Heart left ventricle (tissue), 16 donors: ENCODE results near the gene TRERF1. TPM values are rescaled to one million over a fixed set of nuclear protein-coding genes. Genes with fewer than 3 reads are reported as not detected.

Experiments
- ATAC-seq, 4 donors: fragments of 200-7000 bp; cut with Tn5 transposase; one replicate each; pipeline ENCODE4 v1.9.1; 2020 to 2022; ENCODE audit warnings: moderate library complexity in 4 of 4, mild to moderate bottlenecking in 3 of 4, moderate number of reproducible peaks in 1 of 4
- DNase-seq, 5 donors: peaks; one replicate each; pipeline ENCODE4 v3.0.0-alpha.2; 2020
- H3K27ac ChIP-seq, 12 donors: fragments of 200-600 bp; sonication (generic) in 4 of 12; one replicate each; pipeline versions ENCODE4 v1.5.0 to v1.8.0; 2016 to 2022; ENCODE audit warnings: mild to moderate bottlenecking in 2 of 12
- H3K27me3 ChIP-seq, 9 donors: fragments of 200-600 bp; sonication (generic) in 2 of 9; one replicate each; pipeline versions ENCODE4 v1.5.1 to v1.8.0; 2016 to 2022; ENCODE audit warnings: mild to moderate bottlenecking in 3 of 9
- H3K36me3 ChIP-seq, 9 donors: fragments of 200-600 bp; sonication (generic) in 2 of 9; one replicate each; pipeline versions ENCODE4 v1.5.0 to v1.8.0; 2018 to 2022; ENCODE audit warnings: mild to moderate bottlenecking in 2 of 9
- H3K4me1 ChIP-seq, 12 donors: fragments of 200-600 bp; sonication (generic) in 4 of 12; one replicate each; pipeline versions ENCODE4 v1.5.0 to v1.8.0; 2016 to 2022; ENCODE audit warnings: mild to moderate bottlenecking in 3 of 12
- H3K4me3 ChIP-seq, 12 donors: fragments of 200-600 bp; sonication (generic) in 4 of 12; one replicate each; pipeline versions ENCODE4 v1.5.0 to v1.8.0; 2017 to 2022; ENCODE audit warnings: mild to moderate bottlenecking in 9 of 12, moderate library complexity in 4 of 12
- H3K9me3 ChIP-seq, 12 donors: fragments of 200-600 bp; sonication (generic) in 4 of 12; one replicate each; pipeline versions ENCODE4 v1.5.0 to v1.8.0; 2016 to 2022; ENCODE audit warnings: mild to moderate bottlenecking in 1 of 12
- POLR2A ChIP-seq, 2 donors: fragments of 450-650 bp; IDR thresholded peaks; one replicate each; pipeline ENCODE4 v1.6.1; 2017; ENCODE audit warnings: antibody characterized with exemption in 2 of 2, mild to moderate bottlenecking in 2 of 2, moderate library complexity in 2 of 2
- WGBS, 4 donors: extraction: QIAGEN DNeasy Blood & Tissue Kit in 2 of 4; methylation state at CpG; one replicate each; pipeline versions ENCODE4 v1.1.5 to v1.1.7; 2013 to 2018; 5-methylcytosine and 5-hydroxymethylcytosine counted together
- intact Hi-C, 10 donors: fragments of 100-400 bp; cut with DNase I; formaldehyde crosslinking; loops; one replicate each; pipeline versions ENCODE4 v1.11.1 to v1.14.2; 2022
- long read RNA-seq, 3 donors: library from polyadenylated mRNA; unstranded; transcript quantifications; one replicate each; pipeline ENCODE4 v2.0.0, GENCODE V29; 2020 to 2021
- polyA plus RNA-seq, 2 donors: library from polyadenylated mRNA; stranded (reverse); fragments of 200-250 nt; gene quantifications; one replicate each; pipeline ENCODE4 v1.2.3, GENCODE V29; 2013
- total RNA-seq, 9 donors: library from RNA; depleted of rRNA in 2 of 9; stranded (reverse); fragments of >200 nt in 2 of 9; fragmentation: NEBNext Ultra II Directional in 3 of 9; extraction: Animal tissue kit (Norgen Biotek cat#: 25700) in 3 of 9; gene quantifications; one replicate each; pipeline versions ENCODE4 v1.1.0 to v1.2.4, GENCODE V29; 2016 to 2023
- TF ChIP-seq, protein P1 (sequence below), 12 donors: fragments of 200-600 bp; sonication (generic) in 4 of 12; IDR thresholded peaks; one replicate each; pipeline versions ENCODE4 v1.5.0 to v1.8.0; 2018 to 2022; ENCODE audit warnings: antibody characterized with exemption in 12 of 12, mild to moderate bottlenecking in 5 of 12
- donor health status: ischemic (EF 13 %, LVEDD 7.1; RV severe dilation, severe dysfunction).
- donor health status: healthy with polysubstance abuse.
- donor health status: DM: no; HTN: yes; CAD: no.
- donor health status: DM: no; HTN: no; CAD: no.
- donor health status: ischemic (EF 25% LVEDD 6.9; RV normal size, moderate dysfunction).
- donor health status: ischemic (EF 25% LVEDD 5.7; RV mildly dilated, moderate dysfunction).
- donor health status: healthy.
- donor health status: DM: yes; HTN: yes; CAD: no.
- donor health status: ischemic (EF 35%, LVEDD 5.7; RV mildly dilated, moderate dysfunction).
- donor health status: nonischemic (EF 11% LVEDD 7.7; RV severe dilation, severe dysfunction).
- donor health status: DM: yes; HTN: yes; CAD: no.
- donor health status: PGD.
- donor health status: ischemic (EF 29% LVEDD 5.4; RV normal size, mild dysfunction).
- donor health status: nonischemic (EF 23%, LVEDD 6.1; RV moderate dilation, normal function).

Gene TRERF1, protein sequence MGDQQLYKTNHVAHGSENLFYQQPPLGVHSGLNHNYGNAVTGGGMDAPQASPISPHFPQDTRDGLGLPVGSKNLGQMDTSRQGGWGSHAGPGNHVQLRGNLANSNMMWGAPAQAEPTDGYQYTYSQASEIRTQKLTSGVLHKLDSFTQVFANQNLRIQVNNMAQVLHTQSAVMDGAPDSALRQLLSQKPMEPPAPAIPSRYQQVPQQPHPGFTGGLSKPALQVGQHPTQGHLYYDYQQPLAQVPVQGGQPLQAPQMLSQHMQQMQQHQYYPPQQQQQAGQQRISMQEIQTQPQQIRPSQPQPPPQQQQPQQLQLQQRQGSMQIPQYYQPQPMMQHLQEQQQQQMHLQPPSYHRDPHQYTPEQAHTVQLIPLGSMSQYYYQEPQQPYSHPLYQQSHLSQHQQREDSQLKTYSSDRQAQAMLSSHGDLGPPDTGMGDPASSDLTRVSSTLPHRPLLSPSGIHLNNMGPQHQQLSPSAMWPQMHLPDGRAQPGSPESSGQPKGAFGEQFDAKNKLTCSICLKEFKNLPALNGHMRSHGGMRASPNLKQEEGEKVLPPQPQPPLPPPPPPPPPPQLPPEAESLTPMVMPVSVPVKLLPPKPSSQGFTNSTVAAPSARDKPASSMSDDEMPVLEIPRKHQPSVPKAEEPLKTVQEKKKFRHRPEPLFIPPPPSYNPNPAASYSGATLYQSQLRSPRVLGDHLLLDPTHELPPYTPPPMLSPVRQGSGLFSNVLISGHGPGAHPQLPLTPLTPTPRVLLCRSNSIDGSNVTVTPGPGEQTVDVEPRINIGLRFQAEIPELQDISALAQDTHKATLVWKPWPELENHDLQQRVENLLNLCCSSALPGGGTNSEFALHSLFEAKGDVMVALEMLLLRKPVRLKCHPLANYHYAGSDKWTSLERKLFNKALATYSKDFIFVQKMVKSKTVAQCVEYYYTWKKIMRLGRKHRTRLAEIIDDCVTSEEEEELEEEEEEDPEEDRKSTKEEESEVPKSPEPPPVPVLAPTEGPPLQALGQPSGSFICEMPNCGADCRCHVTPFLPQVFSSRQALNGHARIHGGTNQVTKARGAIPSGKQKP (N-terminal part only)
- 1 to 10 TPM in 8 of 9 donors, under 1 TPM in 1; 0.53 to 4.5 (median 1.7) TPM for total RNA-seq
- polyA plus RNA-seq = 1 to 10 TPM; 1.0 to 1.2 TPM
- long read RNA-seq, donor 1, partial matches to known transcripts = 2 of 3 reads
- long read RNA-seq, donor 1, other reads (novel, unspliced or antisense) = 1 of 3 reads
- long read RNA-seq, donor 2 = 0 reads
- long read RNA-seq, donor 3, partial matches to known transcripts = 0 of 2 reads
- long read RNA-seq, donor 3, other reads (novel, unspliced or antisense) = 2 of 2 reads

DNA sequence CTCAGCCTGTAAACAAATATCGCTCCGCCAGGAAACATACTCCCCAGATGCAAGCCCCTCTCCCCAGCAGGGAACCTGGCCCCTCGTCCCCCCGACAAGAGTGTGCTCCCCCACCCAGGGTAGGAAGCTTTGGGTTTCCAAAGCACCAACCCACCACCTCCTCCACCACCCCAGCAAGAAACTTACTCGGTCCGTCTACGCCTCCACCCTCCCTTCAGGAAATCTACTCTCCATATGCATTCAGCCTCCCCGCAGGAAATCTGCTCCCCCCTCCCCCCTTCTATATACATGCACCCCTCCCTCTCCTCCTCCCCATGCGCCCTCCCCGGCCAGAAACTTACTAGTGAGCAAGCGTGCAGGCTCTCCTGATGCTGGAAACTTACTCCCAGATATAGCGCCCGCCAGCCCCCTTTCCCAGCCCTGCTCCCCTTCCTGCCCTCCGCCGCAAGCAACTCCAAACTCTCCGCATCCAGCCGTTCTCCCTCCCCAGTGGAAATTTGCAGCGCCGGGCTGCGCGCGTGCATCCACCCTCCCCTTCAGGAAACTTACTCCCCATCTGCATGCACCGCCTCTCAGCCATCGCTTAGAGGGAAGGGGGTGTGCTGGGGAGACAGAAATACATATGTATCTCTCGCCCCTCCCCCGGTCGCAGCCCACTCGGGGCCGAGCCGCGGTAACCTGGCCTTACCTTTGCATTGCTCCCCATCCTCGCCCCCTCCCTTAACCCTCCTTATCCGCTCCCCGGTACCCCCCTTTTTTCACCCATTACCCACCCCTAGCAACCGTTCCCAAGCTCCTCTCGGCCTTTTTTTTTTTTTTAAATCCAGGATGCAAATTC, at the start of gene TRERF1:
TSS of gene TRERF1 (minus strand) at position 594 of the 838 bp plus-strand sequence. CDS start 182,336 bp downstream, outside the sequence.
- Histone ChIP-seq H3K27ac (peak within 1 kb of the TSS; percentile 69 to 95 (median 90)), H3K4me3 (peak within 1 kb of the TSS; percentile 62 to 98 (median 80)), H3K9me3 (no peaks in the 10 kb centered on the region), H3K27me3 (no peaks in the 10 kb centered on the region), H3K4me1 (peaks cover 0 to 52% (median 24%) of the 10 kb centered on the region in 12 donors), H3K36me3 (no peaks in the 10 kb centered on the region)
- peak; percentile 7 to 38 (median 20) for ATAC-seq
- 0 to 1% (median 1%) methylated on average over 36 of the region's 36 CpGs for WGBS, 4 donors
- TF ChIP-seq, protein P1, sequence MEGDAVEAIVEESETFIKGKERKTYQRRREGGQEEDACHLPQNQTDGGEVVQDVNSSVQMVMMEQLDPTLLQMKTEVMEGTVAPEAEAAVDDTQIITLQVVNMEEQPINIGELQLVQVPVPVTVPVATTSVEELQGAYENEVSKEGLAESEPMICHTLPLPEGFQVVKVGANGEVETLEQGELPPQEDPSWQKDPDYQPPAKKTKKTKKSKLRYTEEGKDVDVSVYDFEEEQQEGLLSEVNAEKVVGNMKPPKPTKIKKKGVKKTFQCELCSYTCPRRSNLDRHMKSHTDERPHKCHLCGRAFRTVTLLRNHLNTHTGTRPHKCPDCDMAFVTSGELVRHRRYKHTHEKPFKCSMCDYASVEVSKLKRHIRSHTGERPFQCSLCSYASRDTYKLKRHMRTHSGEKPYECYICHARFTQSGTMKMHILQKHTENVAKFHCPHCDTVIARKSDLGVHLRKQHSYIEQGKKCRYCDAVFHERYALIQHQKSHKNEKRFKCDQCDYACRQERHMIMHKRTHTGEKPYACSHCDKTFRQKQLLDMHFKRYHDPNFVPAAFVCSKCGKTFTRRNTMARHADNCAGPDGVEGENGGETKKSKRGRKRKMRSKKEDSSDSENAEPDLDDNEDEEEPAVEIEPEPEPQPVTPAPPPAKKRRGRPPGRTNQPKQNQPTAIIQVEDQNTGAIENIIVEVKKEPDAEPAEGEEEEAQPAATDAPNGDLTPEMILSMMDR (IDR thresholded peaks at IDR 0.05) = no peak
- intact Hi-C loops = loop anchor here in 6 of 10 donors (2.0 to 10.0 kb wide), 9 partner anchors 44 to 237 kb away; partner anchors contain the start of gene MRPS10 (in 2 of the 6)
- peak; percentile 52 to 73 (median 58) for DNase-seq

DNA sequence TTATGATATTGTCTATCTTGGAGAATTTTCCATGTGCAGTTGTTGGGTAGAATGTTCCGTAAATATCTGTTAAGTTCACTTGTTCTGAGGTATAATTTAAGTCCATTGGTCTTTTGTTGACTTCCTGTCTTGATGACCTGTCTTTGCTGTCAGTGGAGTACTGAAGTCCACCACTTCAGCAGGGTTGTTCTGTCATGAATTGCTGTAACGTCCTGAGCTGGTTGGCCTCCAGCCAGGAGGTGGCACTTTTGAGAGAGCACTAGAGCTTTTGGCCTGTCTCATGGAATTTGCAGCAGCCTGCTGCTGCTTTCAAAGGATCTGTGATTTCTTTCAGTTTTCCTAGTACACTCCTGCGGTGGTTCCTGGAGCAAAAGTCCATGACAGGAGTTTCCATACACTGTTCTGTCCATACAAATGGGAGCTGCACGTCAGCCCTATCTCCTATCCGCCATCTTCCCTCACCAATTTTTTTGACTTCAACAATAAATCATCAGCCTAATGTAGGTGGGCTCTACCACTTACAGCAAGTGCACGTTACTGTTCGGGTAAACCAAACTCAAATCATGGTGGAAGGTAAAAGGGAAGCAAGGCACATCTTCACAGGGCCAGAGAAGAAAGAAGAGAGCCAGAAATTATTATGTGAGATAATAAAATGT, 46.9 kb upstream of the TRERF1 start:
- no peaks in the 10 kb centered on the region for H3K36me3 ChIP-seq
- intact Hi-C loops = no loop called here
- H3K9me3 ChIP-seq = peaks cover 0 to 18% (median 0%) of the 10 kb centered on the region in 12 donors
- no peak overlapping the region for H3K4me3 ChIP-seq
- ATAC-seq (no peak), DNase-seq (peak in 1 of 5 donors; percentile 46)
- no peak overlapping the region for H3K27ac ChIP-seq
- no peaks in the 10 kb centered on the region for H3K4me1 ChIP-seq
- TF ChIP-seq, protein P1 (IDR thresholded peaks at IDR 0.05) = no peak
- TF ChIP-seq POLR2A (IDR thresholded peaks at IDR 0.05) = no peak
- WGBS, 4 donors = 72 to 75% (median 73%) methylated on average over 7 of the region's 7 CpGs
- no peaks in the 10 kb centered on the region for H3K27me3 ChIP-seq

DNA sequence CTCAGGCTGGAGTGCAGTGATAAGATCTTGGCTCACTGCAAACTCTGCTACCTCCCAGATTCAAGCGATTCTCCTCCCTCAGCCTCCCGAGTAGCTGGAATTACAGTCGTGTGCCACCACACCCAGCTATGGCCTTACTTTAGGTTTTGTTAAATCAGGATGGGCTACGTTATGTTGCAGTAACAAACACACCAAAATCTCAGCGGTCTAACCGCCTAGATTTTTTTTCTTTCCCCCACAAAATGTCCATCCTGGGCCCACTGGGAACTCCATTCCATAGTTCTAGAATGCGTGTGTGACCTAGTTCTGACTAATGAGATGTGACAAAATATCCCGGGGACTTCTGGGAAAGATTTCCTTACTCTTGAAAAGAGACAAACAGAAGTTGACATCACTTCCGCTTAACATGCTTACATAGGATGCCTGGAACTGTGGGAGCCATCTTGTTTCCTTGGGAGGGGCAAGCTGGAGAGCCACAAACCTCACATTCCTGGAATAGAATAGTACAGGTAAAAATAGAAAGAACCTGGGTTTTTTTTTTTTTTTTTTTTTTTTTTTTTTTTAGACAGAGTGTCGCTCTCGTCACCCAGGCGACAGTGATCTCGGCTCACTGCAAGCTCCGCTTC, 42.3 kb upstream of the TRERF1 start:
- Histone ChIP-seq H3K4me3 (no peak overlapping the region), H3K36me3 (no peaks in the 10 kb centered on the region), H3K4me1 (no peaks in the 10 kb centered on the region), H3K9me3 (peaks cover 0 to 18% (median 0%) of the 10 kb centered on the region in 12 donors), H3K27ac (no peak overlapping the region), H3K27me3 (no peaks in the 10 kb centered on the region)
- ATAC-seq (no peak), DNase-seq (no peak)
- WGBS, 4 donors = 90 to 93% (median 92%) methylated on average over 14 of the region's 14 CpGs
- TF ChIP-seq, protein P1 (IDR thresholded peaks at IDR 0.05) = no peak
- TF ChIP-seq POLR2A (IDR thresholded peaks at IDR 0.05) = no peak
- intact Hi-C loops = no loop called here
